Esophagus muscularis mucosa (tissue), 3 donors: ENCODE data around the gene NSL1.

Experiments used
- CTCF ChIP-seq, 3 experiments: fragments of 200-600 bp in 2 of 3; fragments of 450-650 bp in 1 of 3; sonication (generic) in 2 of 3; IDR thresholded peaks; one replicate each; pipeline ENCODE4 v1.5.1; 2017 to 2019; ENCODE audit warnings: antibody characterized with exemption in 3 of 3, mild to moderate bottlenecking in 2 of 3, moderate library complexity in 1 of 3
- POLR2A ChIP-seq: fragments of 450-650 bp; IDR thresholded peaks from one replicate; pipeline ENCODE4 v1.6.1; 2017; ENCODE audit warnings: antibody characterized with exemption, moderate library complexity, mild to moderate bottlenecking, low read depth
- POLR2AphosphoS5 ChIP-seq, 2 donors: sonication (generic); formaldehyde crosslinking; IDR thresholded peaks; one replicate each; pipeline ENCODE4 v1.6.1; 2017; ENCODE audit warnings: antibody characterized with exemption in 2 of 2

GRCh38 chr1:212816567-212817278 is 25.1 kb upstream of the NSL1 start:
- TF ChIP-seq CTCF (IDR thresholded peaks at IDR 0.05) (no peak), POLR2A (no peak), POLR2AphosphoS5 (IDR thresholded peaks at IDR 0.05) (no peak)
